GM11168 (cell line): ENCODE results near the gene WDPCP.
"Not testable (repeated sequence)": the region's sequence is repeated elsewhere in the genome, so short reads cannot be mapped to it uniquely, and the experiment has no call there.

Source experiments
- in situ Hi-C: fragments of 300-500 bp; cut with MboI; formaldehyde crosslinking; loops from one replicate; pipeline ENCODE4 v1.12.0; 2022; ENCODE audit warnings: low sequenced_read_pairs; ENCODE audit not compliant: unreplicated experiment

Gene WDPCP

GRCh38 chr2:63484481-63484880 lies 103.8 kb downstream of the WDPCP start:
- in situ Hi-C loops, result loop anchor here (25.0 kb wide), 2 partner anchors 397 to 1022 kb away; no protein-coding TSS in a partner anchor

GRCh38 chr2:63477686-63478085 lies 110.6 kb downstream of the WDPCP start:
- in situ Hi-C loops, result loop anchor here (25.0 kb wide), 2 partner anchors 390 to 1015 kb away; no protein-coding TSS in a partner anchor

GRCh38 chr2:63469313-63469712 lies 119.0 kb downstream of the WDPCP start:
- in situ Hi-C loops, result not testable (repeated sequence)

GRCh38 chr2:63465633-63466032 lies 122.6 kb downstream of the WDPCP start:
- in situ Hi-C loops, result no loop called here

GRCh38 chr2:63463142-63463541 lies 125.1 kb downstream of the WDPCP start:
- in situ Hi-C loops, result no loop called here

- in situ Hi-C loops, result no loop called here
Measured at GRCh38 chr2:63446658-63447057, 141.6 kb downstream of the WDPCP start.

GRCh38 chr2:63444565-63445288 lies 143.6 kb downstream of the WDPCP start:
- in situ Hi-C loops, result no loop called here

- in situ Hi-C loops, result no loop called here
Measured at GRCh38 chr2:63440612-63441011, 147.7 kb downstream of the WDPCP start.

GRCh38 chr2:63438181-63438580 lies 150.1 kb downstream of the WDPCP start:
- in situ Hi-C loops, result no loop called here

GRCh38 chr2:63436488-63436887 lies 151.8 kb downstream of the WDPCP start:
- in situ Hi-C loops, result no loop called here

- in situ Hi-C loops, result no loop called here
Measured at GRCh38 chr2:63435070-63435469, 153.2 kb downstream of the WDPCP start.

GRCh38 chr2:63434024-63435001 lies 154.0 kb downstream of the WDPCP start:
- in situ Hi-C loops, result no loop called here

GRCh38 chr2:63432373-63432772 lies 155.9 kb downstream of the WDPCP start:
- in situ Hi-C loops, result no loop called here

GRCh38 chr2:63425606-63426005 lies 162.7 kb downstream of the WDPCP start:
- in situ Hi-C loops, result no loop called here

- in situ Hi-C loops, result no loop called here
Measured at GRCh38 chr2:63425079-63425416, 163.2 kb downstream of the WDPCP start.

GRCh38 chr2:63424329-63425078 lies 163.8 kb downstream of the WDPCP start:
- in situ Hi-C loops, result no loop called here

GRCh38 chr2:63422556-63422955 lies 165.7 kb downstream of the WDPCP start:
- in situ Hi-C loops, result no loop called here

- in situ Hi-C loops, result no loop called here
Measured at GRCh38 chr2:63408530-63408929, 179.7 kb downstream of the WDPCP start.

GRCh38 chr2:63406641-63407040 lies 181.6 kb downstream of the WDPCP start:
- in situ Hi-C loops, result no loop called here

- in situ Hi-C loops, result no loop called here
Measured at GRCh38 chr2:63403820-63404219, 184.5 kb downstream of the WDPCP start.

- in situ Hi-C loops, result not testable (repeated sequence)
Measured at GRCh38 chr2:63402889-63403288, 185.4 kb downstream of the WDPCP start.
